K562 (cell line): ENCODE measurements around the gene KIAA0513. TPM values are rescaled to one million over a fixed set of nuclear protein-coding genes. Genes with fewer than 3 reads are reported as not detected.

Experiments used
- ATAC-seq: fragments of 200-7000 bp; cut with Tn5 transposase; 3 replicates; pipeline ENCODE4 v1.9.1; 2020; ENCODE audit warnings: moderate library complexity
- BruUV-seq: library from RNA; stranded (reverse); fragments of 400-500 nt; replicated peaks from 2 replicates; lab custom pipeline; 2021; lab: Mats Ljungman, UMichigan
- CTCF ChIA-PET: fragments of 300-600 bp; formaldehyde crosslinking; extraction: SDS; loops from one replicate; lab custom pipeline; 2021; ENCODE audit warnings: low intra/inter-chr PET ratio; lab: Yijun Ruan, JAX
- POLR2A ChIA-PET: fragments of 300-600, 350-650 bp; sonication (Branson Sonifier 250); formaldehyde crosslinking; extraction: SDS; loops from one replicate; lab custom pipeline; 2021; ENCODE audit warnings: antibody characterized with exemption, inconsistent platforms; lab: Yijun Ruan, JAX
- DNase-seq, 4 experiments: peaks; one replicate each; pipeline versions ENCODE4 v3.0.0 to v3.0.0-alpha.2; 2011 to 2018; ENCODE audit warnings: low spot score in 3 of 4, mixed read lengths in 3 of 4; ENCODE audit errors: extremely low read depth in 1 of 4
- FAIRE-seq: peaks from 2 replicates; lab custom pipeline; 2011; peaks lifted over from hg19 to GRCh38; lab: Jason Lieb, UNC
- H2AFZ ChIP-seq: 2 replicates; pipeline ENCODE4 v1.6.0; 2011; ENCODE audit warnings: low read depth, low read length, control low read depth, inconsistent platforms
- H3K27ac ChIP-seq: fragments of 200-600 bp; 3 replicates; pipeline ENCODE4 v1.8.0; 2011; ENCODE audit warnings: low read depth, mild to moderate bottlenecking, control low read depth, inconsistent platforms, low read length, moderate library complexity, mixed read lengths; ENCODE audit errors: extremely low read depth
- H3K27me3 ChIP-seq, 2 experiments: fragments of 300-600 bp in 1 of 2; 2 replicates in 1 of 2; 3 replicates in 1 of 2; pipeline versions ENCODE4 v1.6.0 to v1.8.0; 2011; ENCODE audit warnings: inconsistent platforms in 2 of 2, low read length in 2 of 2, mild to moderate bottlenecking in 1 of 2, mixed read lengths in 1 of 2, moderate library complexity in 1 of 2; ENCODE audit not compliant: control insufficient read depth in 2 of 2, insufficient read depth in 2 of 2
- H3K36me3 ChIP-seq: fragments of 300-600 bp; 3 replicates; pipeline ENCODE4 v1.8.0; 2011; ENCODE audit warnings: mild to moderate bottlenecking, low read length, inconsistent platforms; ENCODE audit not compliant: control insufficient read depth, insufficient read depth
- H3K4me1 ChIP-seq, 2 experiments: fragments of 200-600 bp in 1 of 2; replicated peaks in 1 of 2; 2 replicates in 1 of 2; 3 replicates in 1 of 2; pipeline versions ENCODE4 v1.5.1 to v1.8.0; 2011; ENCODE audit warnings: inconsistent platforms in 2 of 2, low read length in 2 of 2, mild to moderate bottlenecking in 1 of 2, mixed read lengths in 1 of 2, moderate library complexity in 1 of 2; ENCODE audit not compliant: control insufficient read depth in 2 of 2, insufficient read depth in 2 of 2
- H3K4me2 ChIP-seq: 2 replicates; pipeline ENCODE4 v1.6.1; 2011; ENCODE audit warnings: low read length, control low read depth, inconsistent platforms, mixed read lengths; ENCODE audit not compliant: insufficient read depth
- H3K4me3 ChIP-seq: fragments of 200-600 bp; sonication (generic), shearing (Covaris generic); 2 replicates; pipeline ENCODE4 v1.5.1; 2016; ENCODE audit warnings: control low read depth, inconsistent platforms
- H3K79me2 ChIP-seq: fragments of 200-600 bp; 3 replicates; pipeline ENCODE4 v1.8.0; 2011; ENCODE audit warnings: low read length, inconsistent platforms; ENCODE audit not compliant: control insufficient read depth, insufficient read depth
- H3K9ac ChIP-seq, 2 experiments: 2 replicates each; pipeline versions ENCODE4 v1.6.0 to v1.6.1; 2011; ENCODE audit warnings: low read depth in 2 of 2, low read length in 2 of 2, control low read depth in 1 of 2, inconsistent platforms in 1 of 2, mild to moderate bottlenecking in 1 of 2, mixed read lengths in 1 of 2; ENCODE audit not compliant: insufficient read depth in 1 of 2
- H3K9me1 ChIP-seq: one replicate; pipeline ENCODE4 v1.6.0; 2011; ENCODE audit warnings: inconsistent platforms, mild to moderate bottlenecking, low read length, moderate library complexity; ENCODE audit not compliant: control insufficient read depth, insufficient read depth
- H3K9me3 ChIP-seq: replicated peaks from 2 replicates; pipeline ENCODE4 v1.5.1; 2011; ENCODE audit warnings: low read depth, low read length, inconsistent platforms; ENCODE audit not compliant: control insufficient read depth, insufficient read depth
- H4K20me1 ChIP-seq: replicated peaks from 2 replicates; pipeline ENCODE4 v1.6.1; 2011; ENCODE audit warnings: low read length, inconsistent platforms, mixed read lengths; ENCODE audit not compliant: control insufficient read depth, insufficient read depth
- BRCA1 ChIP-seq, 2 experiments: fragments of 450-650 bp in 1 of 2; sonication (generic) in 1 of 2; formaldehyde crosslinking in 1 of 2; IDR thresholded peaks; 2 replicates each; pipeline versions ENCODE4 v1.5.0 to v1.6.1; 2017 to 2020; ENCODE audit warnings: mild to moderate bottlenecking in 1 of 2, missing genetic modification reagents in 1 of 2
- CBFB ChIP-seq: sonication (generic); formaldehyde crosslinking; IDR thresholded peaks from 2 replicates; pipeline ENCODE4 v1.4.0; 2020; ENCODE audit warnings: mild to moderate bottlenecking, missing genetic modification reagents
- E4F1 ChIP-seq: fragments of 250-450 bp; sonication (Bioruptor Pico); IDR thresholded peaks from 2 replicates; pipeline ENCODE4 v1.5.0; 2021; ENCODE audit warnings: mild to moderate bottlenecking, borderline replicate concordance
- RBBP5 ChIP-seq: fragments of 200-600 bp; sonication (generic); IDR thresholded peaks from 2 replicates; pipeline ENCODE4 v1.6.1; 2012; ENCODE audit warnings: borderline replicate concordance, mild to moderate bottlenecking, low read length, control low read depth, inconsistent platforms; ENCODE audit not compliant: insufficient read depth, poor library complexity, severe bottlenecking
- RBM17 ChIP-seq: fragments of 200-400 bp; formaldehyde crosslinking; IDR thresholded peaks from 2 replicates; pipeline ENCODE4 v1.6.1; 2017; ENCODE audit warnings: low read depth, mild to moderate bottlenecking, low read length, borderline replicate concordance
- STAG1 ChIP-seq: sonication (generic); formaldehyde crosslinking; IDR thresholded peaks from 2 replicates; pipeline ENCODE4 v1.5.0; 2020; ENCODE audit warnings: missing genetic modification reagents, borderline replicate concordance
- USF2 ChIP-seq: sonication (generic); formaldehyde crosslinking; IDR thresholded peaks from 2 replicates; pipeline ENCODE4 v1.5.0; 2020; ENCODE audit warnings: missing genetic modification reagents
- ZKSCAN3 ChIP-seq: fragments of 250-450 bp; sonication (Bioruptor Pico); IDR thresholded peaks from 2 replicates; pipeline ENCODE4 v1.4.0; 2020
- ZNF511 ChIP-seq: sonication (generic); formaldehyde crosslinking; IDR thresholded peaks from 2 replicates; pipeline ENCODE4 v1.8.0; 2022; ENCODE audit warnings: mild to moderate bottlenecking, missing genetic modification reagents
- ZNF551 ChIP-seq: fragments of 250-450 bp; sonication (Bioruptor Pico); IDR thresholded peaks from 2 replicates; pipeline ENCODE4 v1.5.0; 2021; ENCODE audit warnings: mild to moderate bottlenecking, moderate library complexity
- WGBS: fragments of 100-300 bp; shearing (Covaris generic); methylation state at CpG from one replicate; pipeline ENCODE4 v1.1.6; 2016; ENCODE audit warnings: low coverage, mixed read lengths; ENCODE audit not compliant: insufficient coverage; ENCODE audit errors: missing lambda C conversion rate; 5-methylcytosine and 5-hydroxymethylcytosine counted together
- in situ Hi-C: fragments of 300-500 bp; cut with MboI; formaldehyde crosslinking; loops from 4 replicates; pipeline ENCODE4 v1.15.0; 2018; ENCODE audit warnings: inconsistent platforms, mixed read lengths
- intact Hi-C: fragments of 100-400 bp; cut with micrococcal nuclease; formaldehyde crosslinking; loops from 2 replicates; pipeline ENCODE4 v1.14.2; 2022
- polyA plus RNA-seq, 8 experiments: library from polyadenylated mRNA; depleted of rRNA in 4 of 8; stranded (reverse) in 5 of 8; unstranded in 3 of 8; fragments of >200 nt; fragmentation: Nextera tagmentation in 2 of 8; fragmentation: Illumina TruSeq in 1 of 8; extraction: Ambion mirVana in 2 of 8; extraction: Trizol in 1 of 8; gene quantifications; 2 replicates each; pipeline versions ENCODE4 v1.2.1 to v1.2.3, GENCODE V29; 2011 to 2014; ENCODE audit warnings: inconsistent platforms in 1 of 8, missing spikeins in 1 of 8
- total RNA-seq, 7 experiments: library from RNA; depleted of rRNA in 6 of 7; stranded (reverse); fragments of >200 nt in 6 of 7; fragmentation: Illumina TruSeq in 2 of 7; extraction: Trizol in 2 of 7; gene quantifications; 2 replicates each; pipeline versions ENCODE4 v1.2.1 to v1.2.3, GENCODE V29; 2011 to 2021; ENCODE audit warnings: low replicate concordance in 1 of 7

The KIAA0513 gene
- total and polyA plus RNA-seq, 9 of the 15 experiments (the other 6 are each of a cell fraction or from before 2014, with no cell fraction given) = 0.18 to 13.7 (median 10.2) TPM

- ChIA-PET CTCF (no interaction called here), POLR2A (interaction anchor here (0.6 to 1.8 kb wide), 4 partner anchors 11 to 258 kb away, joined by 3 to 4 read pairs (median 3); no protein-coding TSS in a partner anchor)
- BruUV-seq = no TSS peak
- no peak overlapping the region for H3K9ac ChIP-seq
- in situ Hi-C loops = no loop called here
- no peaks in the 10 kb centered on the region for H3K27me3 ChIP-seq
- H3K4me3 ChIP-seq = no peak overlapping the region
- intact Hi-C loops = no loop called here
- peaks cover 14% of the 10 kb centered on the region; the same call in 1 of the 2 replicates for H4K20me1 ChIP-seq
- no peaks in the 10 kb centered on the region for H3K9me3 ChIP-seq
- H3K9me1 ChIP-seq = no peaks in the 10 kb centered on the region
- no peak for ATAC-seq
- peaks cover 46% of the 10 kb centered on the region; the same call in 2 of the 3 replicates for H3K36me3 ChIP-seq
- 0 out of 2 replicates have a peak, but pooled peaks have one; percentile 9 for TF ChIP-seq STAG1 (CRISPR knock-in tag)
- TF ChIP-seq RBM17 = no peak
- TF ChIP-seq, all 486 proteins: peak for 1
- H3K4me1 ChIP-seq = 0 out of 5 replicates have a peak, but pooled peaks cover 0 to 3% of the 10 kb centered on the region in 2 experiments
- H3K27ac ChIP-seq = no peak overlapping the region
- FAIRE-seq (no peak), DNase-seq (no peak)
- H2AFZ ChIP-seq = no peak overlapping the region
- WGBS = 92% methylated on average over 8 of the region's 8 CpGs
- no peaks in the 10 kb centered on the region for H3K79me2 ChIP-seq
- no peak overlapping the region for H3K4me2 ChIP-seq
Observed at GRCh38 chr16:85068746-85069145, 41.2 kb downstream of the KIAA0513 start.

- H3K9me3 ChIP-seq = no peaks in the 10 kb centered on the region
- BruUV-seq = no TSS peak
- no peak overlapping the region for H3K4me2 ChIP-seq
- H3K4me3 ChIP-seq = no peak overlapping the region
- intact Hi-C loops = no loop called here
- no peak for FAIRE-seq
- DNase-seq = no peak
- H3K79me2 ChIP-seq = no peaks in the 10 kb centered on the region
- no peak overlapping the region for H3K9ac ChIP-seq
- no peak overlapping the region for H2AFZ ChIP-seq
- H3K36me3 ChIP-seq = peaks cover 46% of the 10 kb centered on the region; the same call in 2 of the 3 replicates
- CTCF ChIA-PET = no interaction called here
- H4K20me1 ChIP-seq = peaks cover 14% of the 10 kb centered on the region; the same call in 1 of the 2 replicates
- POLR2A ChIA-PET = interaction anchor here (0.6 to 1.8 kb wide), 5 partner anchors 11 to 258 kb away, joined by 3 to 4 read pairs (median 3); no protein-coding TSS in a partner anchor
- no peak for TF ChIP-seq E4F1 (CRISPR knock-in tag)
- TF ChIP-seq USF2 = no peak
- no peak for TF ChIP-seq RBBP5
- no peak for TF ChIP-seq CBFB (CRISPR knock-in tag)
- no peak for TF ChIP-seq BRCA1 (IDR thresholded peaks at IDR 0.05)
- no peak for TF ChIP-seq BRCA1 (CRISPR knock-in tag; IDR thresholded peaks at IDR 0.05)
- no peak for TF ChIP-seq ZKSCAN3 (CRISPR knock-in tag)
- TF ChIP-seq ZNF511 = no peak
- TF ChIP-seq ZNF551 (CRISPR knock-in tag) = no peak
- TF ChIP-seq, all 486 proteins: peak for 0
- no peak for ATAC-seq
- H3K27me3 ChIP-seq = no peaks in the 10 kb centered on the region
- H3K4me1 ChIP-seq = 0 out of 5 replicates have a peak, but pooled peaks cover 0 to 3% of the 10 kb centered on the region in 2 experiments
- in situ Hi-C loops = no loop called here
- 74% methylated on average over 7 of the region's 7 CpGs for WGBS
- H3K9me1 ChIP-seq = no peaks in the 10 kb centered on the region
- H3K27ac ChIP-seq = no peak overlapping the region
Observed at GRCh38 chr16:85069171-85069570, 41.6 kb downstream of the KIAA0513 start.
